ENCODE results near the gene UGGT1.
"Not testable (repeated sequence)": the region's sequence is repeated elsewhere in the genome, so short reads cannot be mapped to it uniquely, and the experiment has no call there.

The UGGT1 gene

GRCh38 chr2:128178149-128178649 is 87.2 kb downstream of the UGGT1 start:
- DNase-seq (ENCODE audit: low spot score) = no peak

DNA sequence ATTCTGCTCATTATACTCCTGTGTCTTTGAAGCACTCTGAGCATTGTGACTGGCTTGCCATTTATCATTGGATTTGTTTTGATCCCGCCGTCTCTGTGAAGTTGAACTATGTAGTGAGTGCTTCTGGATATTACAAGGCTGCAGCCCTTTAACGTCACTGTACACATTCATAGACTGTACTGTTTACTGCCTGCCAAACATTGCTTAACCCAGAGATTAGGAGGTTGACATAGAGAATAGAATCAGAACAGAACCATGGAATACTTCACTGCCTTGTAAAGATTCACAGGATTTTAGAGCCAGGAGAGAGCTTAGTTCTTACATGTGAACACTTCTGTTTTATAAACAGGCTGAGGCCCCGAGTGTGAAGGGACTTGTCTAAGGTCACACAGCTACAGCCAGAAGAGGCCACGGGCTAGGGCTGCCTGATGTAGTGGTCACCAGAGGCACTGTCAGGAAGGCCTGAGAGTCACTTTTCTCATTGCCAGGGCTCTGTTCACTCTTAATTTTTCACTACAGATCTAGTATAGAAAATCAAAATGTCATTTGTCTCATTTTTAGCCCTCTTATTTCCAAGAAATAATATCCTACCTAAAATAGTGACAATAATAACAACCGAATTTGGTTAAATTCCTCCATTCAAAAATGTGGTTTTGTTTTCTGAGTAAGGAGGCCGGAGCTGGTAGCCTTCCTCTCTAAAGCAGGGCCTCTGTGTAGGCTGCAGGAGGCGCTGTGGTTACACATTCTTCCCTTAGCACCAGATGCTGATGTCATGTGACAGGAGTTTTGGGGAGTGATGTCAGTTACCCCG is 87.9 kb downstream of the UGGT1 start:
- DNase-seq (ENCODE audit: low spot score) = peak; percentile 70

DNA sequence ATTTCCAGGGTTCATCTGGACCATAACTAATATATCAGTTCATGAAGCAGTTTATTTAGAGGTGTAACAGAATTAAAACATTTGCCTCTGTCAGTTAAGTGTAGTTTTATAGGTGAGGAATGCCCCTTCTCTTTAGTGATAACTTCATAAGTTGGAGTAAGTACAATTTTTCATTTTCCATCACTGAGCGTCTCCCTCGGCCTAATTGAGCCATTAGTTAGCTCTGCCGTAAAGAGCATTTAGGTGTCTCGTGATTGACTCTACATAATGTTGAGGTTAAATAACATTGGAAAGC is 88.4 kb downstream of the UGGT1 start:
- no peak for DNase-seq (ENCODE audit: low spot score)

- no peak for DNase-seq (ENCODE audit: low spot score)
Measured at GRCh38 chr2:128180031-128180430, 89.0 kb downstream of the UGGT1 start.

GRCh38 chr2:128185576-128185975 is 94.6 kb downstream of the UGGT1 start:
- DNase-seq (ENCODE audit: low spot score) = no peak

- no peak for DNase-seq (ENCODE audit: low spot score)
Measured at GRCh38 chr2:128187032-128187654, 96.1 kb downstream of the UGGT1 start.

DNA sequence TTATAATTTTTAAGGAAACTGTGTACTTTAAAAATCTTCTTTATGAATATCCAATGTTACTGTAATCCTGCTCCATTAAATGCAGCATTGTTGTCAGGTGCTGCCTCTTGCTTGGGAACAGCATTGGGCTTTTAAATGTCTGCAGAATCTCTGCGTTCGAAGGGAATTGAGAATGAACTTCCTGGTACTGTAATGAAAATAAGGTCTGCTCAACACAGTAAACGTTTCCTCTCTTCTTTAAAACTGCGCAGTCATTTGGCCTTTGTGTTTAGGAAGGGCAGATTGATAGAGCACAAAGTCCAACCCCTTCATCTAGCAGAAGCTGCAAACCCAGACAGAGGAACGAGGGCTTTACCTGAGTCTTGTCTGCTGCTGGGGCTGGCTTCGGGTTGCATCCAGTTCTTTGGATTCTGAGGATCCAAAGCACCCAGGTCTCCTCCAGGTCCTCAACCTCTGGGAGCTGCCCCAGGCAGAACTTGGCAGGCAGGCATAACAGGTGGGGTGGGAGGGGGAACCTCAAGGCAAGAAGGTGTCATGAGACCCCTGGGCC is 104.5 kb downstream of the UGGT1 start:
- no peak for DNase-seq (ENCODE audit: low spot score)

- peak; percentile 47 for DNase-seq (ENCODE audit: low spot score)
Measured at GRCh38 chr2:128196026-128196425, 105.0 kb downstream of the UGGT1 start.

DNA sequence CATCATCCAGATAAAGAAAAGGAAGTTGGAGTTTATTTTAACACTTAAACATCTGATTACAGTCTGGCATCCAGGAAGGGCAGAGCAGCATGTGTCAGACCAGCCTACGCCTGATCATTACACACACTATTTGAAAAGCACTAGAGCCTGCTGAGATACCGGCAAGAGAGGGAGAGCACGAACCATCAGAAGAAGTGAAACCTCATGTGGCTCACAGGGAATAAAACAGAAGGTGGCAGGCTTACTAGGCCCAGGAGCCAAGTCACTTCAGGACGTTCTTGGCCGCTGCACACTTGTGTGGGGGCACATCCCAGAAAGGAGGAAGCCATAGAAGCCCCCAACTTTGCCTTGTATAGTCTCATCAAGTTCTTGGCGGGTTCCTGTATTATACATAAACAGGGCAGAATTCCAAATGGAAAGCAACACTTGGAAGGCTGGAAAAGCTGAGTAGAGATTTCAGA is 105.5 kb downstream of the UGGT1 start:
- DNase-seq (ENCODE audit: low spot score) = no peak

DNA sequence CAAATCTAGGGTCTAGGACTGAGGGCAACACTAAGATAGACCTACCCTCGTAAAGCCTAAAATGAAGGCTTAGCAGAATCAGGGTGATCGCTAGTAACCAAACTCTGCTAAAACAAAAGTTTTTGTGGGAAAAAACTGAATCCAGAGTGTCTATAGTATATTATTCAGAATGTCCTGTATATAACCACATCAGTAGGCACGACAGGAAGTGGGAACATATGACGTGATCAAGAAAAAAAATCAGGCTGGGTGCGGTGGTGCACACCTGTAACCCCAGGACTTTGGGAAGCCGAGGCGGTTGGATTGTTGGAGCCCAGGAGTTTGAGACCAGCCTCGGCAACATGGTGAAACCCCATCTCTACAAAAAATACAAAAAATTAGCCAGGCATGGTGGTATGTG is 106.1 kb downstream of the UGGT1 start:
- no peak for DNase-seq (ENCODE audit: low spot score)

- DNase-seq (ENCODE audit: low spot score) = no peak
Measured at GRCh38 chr2:128198656-128199055, 107.7 kb downstream of the UGGT1 start.

DNA sequence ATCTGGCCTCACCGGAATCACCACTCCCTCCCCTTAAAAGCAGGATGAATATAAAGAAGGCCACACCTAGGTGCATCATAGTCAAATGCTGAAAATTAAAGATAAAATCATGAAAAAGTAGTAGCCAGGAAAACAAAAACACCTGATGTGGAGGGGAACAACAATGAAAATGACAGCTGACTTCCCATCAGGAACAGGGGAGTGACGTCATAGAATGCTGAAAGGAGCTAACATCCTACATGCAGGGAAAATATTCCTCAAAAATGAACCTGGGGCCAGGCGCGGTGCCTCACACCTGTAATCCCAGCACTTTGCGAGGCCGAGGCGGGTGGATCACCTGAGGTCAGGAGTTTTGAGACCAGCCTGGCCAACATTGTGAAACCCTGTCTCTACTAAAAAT is 108.1 kb downstream of the UGGT1 start:
- no peak for DNase-seq (ENCODE audit: low spot score)

DNA sequence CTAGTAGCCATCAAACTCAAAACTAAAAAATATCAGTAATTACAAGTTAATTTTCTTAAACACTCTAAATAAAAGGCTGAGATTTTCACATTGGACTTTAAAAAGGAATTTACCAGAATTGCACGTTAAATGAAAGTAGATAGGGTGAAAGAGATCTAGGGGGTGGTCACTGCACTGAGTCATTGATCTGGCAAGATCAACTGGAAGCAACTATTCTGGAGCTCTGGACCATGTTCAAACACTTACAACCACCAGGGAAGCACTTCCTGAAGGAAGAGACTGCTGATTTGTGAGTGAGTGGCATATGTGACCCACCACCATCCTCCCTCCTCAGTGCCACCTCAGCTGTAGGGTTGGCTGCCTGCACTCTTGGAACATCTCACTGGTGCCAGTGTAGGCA is 111.8 kb downstream of the UGGT1 start:
- DNase-seq (ENCODE audit: low spot score) = no peak

DNA sequence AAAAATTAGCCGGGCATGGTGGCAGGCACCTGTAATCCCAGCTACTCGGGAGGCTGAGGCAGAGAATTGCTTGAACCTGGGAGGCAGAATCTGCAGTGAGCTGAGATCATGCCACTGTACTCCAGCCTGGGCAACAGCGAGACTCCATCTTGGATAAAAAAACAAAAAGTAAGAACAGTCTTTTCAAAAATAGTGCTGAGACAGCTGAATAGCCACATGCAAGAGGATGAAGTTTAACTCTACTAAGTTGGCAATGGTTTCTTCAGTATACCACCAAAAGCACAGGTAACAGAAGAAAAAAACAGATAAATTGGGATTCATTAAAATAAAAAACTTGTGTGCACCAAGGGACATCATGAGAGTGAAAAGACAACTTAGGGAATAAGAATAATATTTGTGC is 115.2 kb downstream of the UGGT1 start:
- DNase-seq (ENCODE audit: low spot score) = no peak

GRCh38 chr2:128208023-128208422 is 117.0 kb downstream of the UGGT1 start:
- no peak for DNase-seq (ENCODE audit: low spot score)

- not testable (repeated sequence) for DNase-seq (ENCODE audit: low spot score)
Measured at GRCh38 chr2:128208631-128209324, 117.8 kb downstream of the UGGT1 start.

DNA sequence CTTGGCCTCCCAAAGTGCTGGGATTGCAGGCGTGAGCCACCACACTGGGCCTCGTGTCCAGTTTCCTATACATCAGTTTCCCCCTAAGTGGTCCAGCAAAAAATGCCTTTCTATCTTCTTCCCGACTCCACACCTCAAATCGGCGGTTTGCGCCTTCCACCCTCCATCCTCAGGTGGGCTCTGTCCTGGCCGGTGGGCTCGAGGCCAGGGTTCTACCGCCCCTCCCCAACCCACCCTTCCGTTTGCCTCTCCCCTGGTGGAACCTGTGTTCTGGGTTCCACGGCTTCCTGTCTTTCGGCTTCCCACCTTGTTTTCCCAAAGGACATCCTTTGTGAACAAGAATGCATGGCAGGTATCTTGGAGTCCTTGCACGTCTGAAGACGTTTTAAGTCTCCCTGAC is 123.3 kb downstream of the UGGT1 start:
- DNase-seq (ENCODE audit: low spot score) = no peak

GRCh38 chr2:128214866-128215460 is 124.0 kb downstream of the UGGT1 start:
- DNase-seq (ENCODE audit: low spot score) = no peak

- DNase-seq (ENCODE audit: low spot score) = no peak
Measured at GRCh38 chr2:128215897-128216642, 125.1 kb downstream of the UGGT1 start.

- no peak for DNase-seq (ENCODE audit: low spot score)
Measured at GRCh38 chr2:128217671-128218070, 126.7 kb downstream of the UGGT1 start.

DNA sequence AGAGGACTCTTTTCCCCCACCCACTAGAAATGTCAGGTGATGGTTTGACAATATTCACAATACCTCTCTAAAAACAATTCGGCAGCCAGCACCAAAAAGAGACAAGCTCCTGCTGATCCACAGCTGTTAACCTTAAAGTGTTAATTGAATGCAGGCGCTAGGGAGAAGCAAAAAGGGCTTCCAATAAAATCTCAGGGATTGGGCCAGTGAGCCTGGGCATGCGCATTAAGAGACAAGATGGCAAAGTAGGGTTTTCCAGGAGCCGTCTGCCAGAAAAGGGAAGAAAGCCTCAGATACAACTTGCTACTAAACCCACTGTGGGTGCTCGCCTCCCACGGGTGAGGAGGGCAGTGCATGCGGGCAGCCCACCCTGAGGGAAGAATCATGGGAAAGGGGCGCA is 128.9 kb downstream of the UGGT1 start:
- no peak for DNase-seq (ENCODE audit: low spot score)

DNA sequence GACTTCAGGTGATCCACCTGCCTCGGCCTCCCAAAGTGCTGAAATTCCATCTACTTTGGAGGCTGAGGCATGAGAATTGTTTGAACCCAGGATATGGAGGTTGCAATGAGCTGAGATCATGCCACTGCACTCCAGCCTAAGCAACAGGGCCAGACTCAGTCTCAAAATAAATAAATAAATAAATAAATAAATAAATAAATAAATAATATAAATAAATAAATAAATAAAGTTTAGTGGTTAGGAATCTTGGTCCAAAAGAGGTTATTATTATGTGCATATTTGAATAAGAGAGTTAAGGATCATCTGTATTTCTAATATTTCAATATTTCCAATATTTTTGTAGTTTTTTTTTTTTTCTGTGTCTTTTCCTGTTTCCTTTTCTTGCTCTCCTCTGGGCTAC is 136.9 kb downstream of the UGGT1 start:
- DNase-seq (ENCODE audit: low spot score) = no peak
